HepG2 (cell line): ENCODE measurements around the gene LGALS9. TPM values are rescaled to one million over a fixed set of nuclear protein-coding genes. Genes with fewer than 3 reads are reported as not detected.
"Not testable (repeated sequence)": the region's sequence is repeated elsewhere in the genome, so short reads cannot be mapped to it uniquely, and the experiment has no call there.

Experiments
- ATAC-seq: fragments of 200-7000 bp; cut with Tn5 transposase; 3 replicates; pipeline ENCODE4 v1.9.1; 2020; ENCODE audit warnings: mild to moderate bottlenecking, moderate library complexity
- BruUV-seq: library from RNA; stranded (reverse); fragments of 400-500 nt; replicated peaks from 2 replicates; lab custom pipeline; 2021; lab: Mats Ljungman, UMichigan
- CTCF ChIA-PET: fragments of 300-600 bp; formaldehyde crosslinking; extraction: SDS; loops from one replicate; lab custom pipeline; 2021; ENCODE audit warnings: low total read pairs, inconsistent platforms, low intra/inter-chr PET ratio; lab: Yijun Ruan, JAX
- POLR2A ChIA-PET: fragments of 350-600 bp; sonication (Branson Sonifier 250); formaldehyde crosslinking; loops from one replicate; lab custom pipeline; 2020; ENCODE audit warnings: antibody characterized with exemption, inconsistent platforms; lab: Yijun Ruan, JAX
- DNase-seq: peaks from one replicate; pipeline ENCODE4 v3.0.0-alpha.2; 2015; ENCODE audit warnings: low spot score
- FAIRE-seq: peaks from 3 replicates; lab custom pipeline; 2011; peaks lifted over from hg19 to GRCh38; lab: Jason Lieb, UNC
- H2AFZ ChIP-seq: one replicate; pipeline ENCODE4 v1.6.1; 2011; ENCODE audit warnings: low read length, inconsistent platforms
- H3K27ac ChIP-seq: fragments of 300-600 bp; 3 replicates; pipeline ENCODE4 v1.8.0; 2011; ENCODE audit warnings: mixed run types, mild to moderate bottlenecking, mixed read lengths, low read length, inconsistent platforms; ENCODE audit not compliant: insufficient read depth; ENCODE audit errors: extremely low read length
- H3K27me3 ChIP-seq, 2 experiments: fragments of 200-600 bp in 1 of 2; 2 replicates in 1 of 2; 3 replicates in 1 of 2; pipeline versions ENCODE4 v1.6.0 to v1.8.0; 2011; ENCODE audit warnings: low read length in 2 of 2, mild to moderate bottlenecking in 2 of 2, moderate library complexity in 2 of 2, inconsistent platforms in 1 of 2; ENCODE audit not compliant: insufficient read depth in 2 of 2, control insufficient read depth in 1 of 2
- H3K36me3 ChIP-seq, 2 experiments: fragments of 200-600 bp in 1 of 2; replicated peaks in 1 of 2; 2 replicates in 1 of 2; 3 replicates in 1 of 2; pipeline versions ENCODE4 v1.5.1 to v1.8.0; 2011; ENCODE audit warnings: low read length in 2 of 2, inconsistent platforms in 1 of 2; ENCODE audit not compliant: insufficient read depth in 2 of 2, control insufficient read depth in 1 of 2
- H3K4me1 ChIP-seq: 2 replicates; pipeline ENCODE4 v1.5.1; 2012; ENCODE audit warnings: low read length, inconsistent platforms; ENCODE audit not compliant: insufficient read depth
- H3K4me2 ChIP-seq: 2 replicates; pipeline ENCODE4 v1.6.0; 2011; ENCODE audit warnings: low read depth, low read length, inconsistent platforms
- H3K4me3 ChIP-seq, 3 experiments: fragments of 200-600 bp in 1 of 3; sonication (generic), shearing (Covaris generic) in 1 of 3; replicated peaks in 1 of 3; 2 replicates each; pipeline ENCODE4 v1.5.1; 2011 to 2016; ENCODE audit warnings: low read length in 3 of 3, inconsistent platforms in 2 of 3, low read depth in 2 of 3, mild to moderate bottlenecking in 2 of 3, control low read depth in 1 of 3, mixed read lengths in 1 of 3; ENCODE audit not compliant: insufficient read depth in 1 of 3
- H3K79me2 ChIP-seq: one replicate; pipeline ENCODE4 v1.6.1; 2011; ENCODE audit warnings: low read length, inconsistent platforms; ENCODE audit not compliant: insufficient read depth
- H3K9ac ChIP-seq: 2 replicates; pipeline ENCODE4 v1.6.0; 2011; ENCODE audit warnings: mild to moderate bottlenecking, low read depth, low read length, inconsistent platforms; ENCODE audit not compliant: insufficient read depth
- H3K9me3 ChIP-seq: 2 replicates; pipeline ENCODE4 v1.5.1; 2012; ENCODE audit warnings: mild to moderate bottlenecking, low read length
- H4K20me1 ChIP-seq: 2 replicates; pipeline ENCODE4 v1.6.0; 2011; ENCODE audit warnings: inconsistent platforms, mild to moderate bottlenecking, low read length, moderate library complexity; ENCODE audit not compliant: insufficient read depth
- SETDB1 ChIP-seq: sonication (generic); formaldehyde crosslinking; IDR thresholded peaks from 2 replicates; pipeline ENCODE4 v1.5.1; 2020; ENCODE audit warnings: missing genetic modification reagents, mild to moderate bottlenecking, borderline replicate concordance
- WGBS: methylation state at CpG from one replicate; pipeline ENCODE4 v1.1.6; 2017; ENCODE audit warnings: low lambda C conversion rate; 5-methylcytosine and 5-hydroxymethylcytosine counted together
- in situ Hi-C: cut with HindIII; loops from 2 replicates; pipeline ENCODE4 v1.10.0; 2017; ENCODE audit warnings: low pct_unique_long_range_greater_than_20kb; ENCODE audit not compliant: extremely low pct_ligation_motif_present
- intact Hi-C: fragments of 100-400 bp; cut with micrococcal nuclease; formaldehyde crosslinking; loops from one replicate; pipeline ENCODE4 v1.10.0; 2022; ENCODE audit not compliant: unreplicated experiment
- polyA plus RNA-seq, 8 experiments: library from polyadenylated mRNA; depleted of rRNA in 3 of 8; stranded (reverse) in 7 of 8; unstranded in 1 of 8; fragments of >200 nt; fragmentation: Illumina TruSeq in 4 of 8; extraction: Trizol in 4 of 8; gene quantifications; 2 replicates each; pipeline versions ENCODE4 v1.2.1 to v1.2.3, GENCODE V29; 2011 to 2016; ENCODE audit warnings: low read depth in 4 of 8, missing spikeins in 1 of 8, mixed read lengths in 1 of 8; ENCODE audit not compliant: insufficient read depth in 1 of 8
- small RNA-seq, 3 experiments: library from RNA; depleted of rRNA; stranded (forward); fragments of <200 nt; gene quantifications; one replicate each; pipeline ENCODE3, GENCODE V24; 2012; ENCODE audit warnings: low read depth in 2 of 3, low replicate concordance in 1 of 3; ENCODE audit not compliant: insufficient read length in 3 of 3, insufficient read depth in 2 of 3
- total RNA-seq, 5 experiments: library from RNA; depleted of rRNA; stranded (reverse); fragments of >200 nt; fragmentation: Illumina TruSeq; extraction: Trizol; gene quantifications; 2 replicates each; pipeline ENCODE4 v1.2.3, GENCODE V29; 2016; ENCODE audit warnings: low read depth in 1 of 5

The LGALS9 gene
- total and polyA plus RNA-seq, 2 of the 13 experiments (the other 11 are each of a cell fraction or from before 2014, with no cell fraction given), result 0.40 to 1.4 TPM

DNA sequence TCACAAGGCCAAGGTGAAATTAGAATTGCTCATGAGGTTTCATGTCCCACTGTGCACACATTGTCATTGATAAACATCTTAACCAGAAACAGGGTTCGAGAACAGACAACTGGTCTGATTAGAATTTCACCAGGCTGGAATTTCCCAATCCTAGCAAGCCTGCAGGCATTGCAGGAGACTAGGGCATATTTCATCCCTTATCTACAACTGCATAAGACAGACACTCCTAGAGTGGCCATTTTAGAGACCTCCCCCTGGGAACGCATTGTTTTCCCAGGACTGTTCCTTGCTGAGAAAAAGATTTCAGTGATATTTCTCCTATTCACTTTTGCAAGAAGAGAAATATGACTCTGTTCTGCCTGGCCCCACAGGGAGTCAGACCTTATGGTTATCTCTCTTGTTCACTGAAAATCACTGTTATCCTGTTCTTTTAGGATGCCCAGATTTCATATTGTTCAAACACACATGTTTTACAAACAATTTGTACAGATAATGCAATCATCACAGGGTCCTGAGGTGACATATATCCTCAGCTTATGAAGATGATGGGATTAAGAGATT lies 64.3 kb downstream of the LGALS9 start:
- 22% methylated on average over 2 of the region's 2 CpGs for WGBS
- H2AFZ ChIP-seq, H3K79me2 ChIP-seq, intact Hi-C loops, FAIRE-seq, DNase-seq, H3K4me1 ChIP-seq, H3K4me2 ChIP-seq, H3K36me3 ChIP-seq, in situ Hi-C loops, POLR2A ChIA-PET, BruUV-seq, H3K27me3 ChIP-seq, H3K27ac ChIP-seq, H3K9ac ChIP-seq, H4K20me1 ChIP-seq, CTCF ChIA-PET, ATAC-seq, H3K4me3 ChIP-seq: not testable (repeated sequence)
- peak; percentile 37; the same call in 1 of the 2 replicates for TF ChIP-seq SETDB1 (CRISPR knock-in tag)
- peaks cover 25% of the 10 kb centered on the region; the same call in 1 of the 2 replicates for H3K9me3 ChIP-seq

Small RNA genes lying within 50 kb of the gene (small RNA-seq; reads per million reads assigned to genes)
- 0 reads per million in 3 experiments for gene AC015688.1
- gene AC015688.2, result 0 reads per million in 3 experiments
- 0 reads per million in 3 experiments for gene AC015688.5
- gene CPDP1, result 0 reads per million in 3 experiments

Other genes starting within 250 kb of the LGALS9 start
- gene KSR1, start 174.7 kb upstream of the LGALS9 start, total RNA-seq (2016; rRNA removed; fragmentation: Illumina TruSeq; extraction: Trizol), result 8.0 and 10.1 TPM in 2 replicates
- gene KSR1, start 174.7 kb upstream of the LGALS9 start, polyA plus RNA-seq (2011; rRNA removed), result 15.0 and 16.6 TPM in 2 replicates
- 0.02 TPM in 1 of 2 replicates, not detected in the other for gene NOS2, start 169.3 kb downstream of the LGALS9 start, total RNA-seq (2016; rRNA removed; fragmentation: Illumina TruSeq; extraction: Trizol)
- gene NOS2, start 169.3 kb downstream of the LGALS9 start, polyA plus RNA-seq (2011; rRNA removed), result 0.03 TPM in 1 of 2 replicates, not detected in the other